GM18498 (cell line): ENCODE data around the gene ALK.

Experiments used
- ATAC-seq: cut with Tn5 transposase; IDR thresholded peaks from one replicate; pipeline ENCODE4 v1.9.1; 2021; ENCODE audit warnings: mild to moderate bottlenecking, moderate library complexity; ENCODE audit not compliant: unreplicated experiment

ALK gene

GRCh38 chr2:29557268-29557667 lies 364.1 kb downstream of the ALK start:
- ATAC-seq: no peak

GRCh38 chr2:29549069-29549380 lies 372.4 kb downstream of the ALK start:
- no peak for ATAC-seq

DNA sequence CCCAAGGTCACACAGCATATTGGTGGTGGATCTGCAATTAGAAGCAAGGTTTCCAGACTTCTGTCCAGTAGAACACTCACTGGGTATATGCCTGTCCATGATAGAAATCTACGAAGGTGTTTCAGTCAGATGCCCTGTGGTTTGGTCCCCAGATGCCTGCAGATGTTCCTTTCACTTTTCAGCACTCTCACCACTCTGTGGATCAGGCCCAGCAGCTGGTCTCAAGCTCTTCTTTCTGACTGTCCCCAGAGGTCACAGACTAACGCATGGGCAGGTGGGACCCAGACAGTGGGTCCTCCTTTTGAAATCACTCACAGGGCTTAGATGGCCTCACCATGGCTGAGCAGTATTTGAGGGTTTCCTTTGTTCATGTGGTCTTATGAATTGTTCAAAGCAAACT lies 376.5 kb downstream of the ALK start:
- ATAC-seq: no peak

GRCh38 chr2:29544031-29544430 lies 377.4 kb downstream of the ALK start:
- no peak for ATAC-seq

- no peak for ATAC-seq
Observed at GRCh38 chr2:29535188-29535587, 386.2 kb downstream of the ALK start.

DNA sequence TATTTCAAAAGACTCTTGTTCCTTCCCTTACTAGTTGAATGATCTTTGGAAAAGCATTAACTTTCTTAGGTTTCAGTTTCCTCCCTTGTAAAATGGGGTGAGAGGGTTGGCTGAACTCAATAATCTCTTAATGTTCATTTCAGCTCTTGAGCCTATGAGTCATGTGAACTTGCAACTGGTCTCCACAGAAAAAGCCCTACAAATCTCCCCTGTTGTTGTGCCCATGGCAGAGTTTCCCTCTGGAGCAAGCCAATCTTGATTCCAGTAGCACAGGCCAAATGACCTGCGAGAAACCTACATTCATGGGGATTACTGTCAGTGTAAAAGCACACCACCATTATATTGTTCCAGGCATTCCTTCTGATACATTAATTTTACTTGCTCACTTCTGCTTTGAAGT lies 388.9 kb downstream of the ALK start:
- ATAC-seq: no peak

- no peak for ATAC-seq
Observed at GRCh38 chr2:29531626-29532025, 389.8 kb downstream of the ALK start.

DNA sequence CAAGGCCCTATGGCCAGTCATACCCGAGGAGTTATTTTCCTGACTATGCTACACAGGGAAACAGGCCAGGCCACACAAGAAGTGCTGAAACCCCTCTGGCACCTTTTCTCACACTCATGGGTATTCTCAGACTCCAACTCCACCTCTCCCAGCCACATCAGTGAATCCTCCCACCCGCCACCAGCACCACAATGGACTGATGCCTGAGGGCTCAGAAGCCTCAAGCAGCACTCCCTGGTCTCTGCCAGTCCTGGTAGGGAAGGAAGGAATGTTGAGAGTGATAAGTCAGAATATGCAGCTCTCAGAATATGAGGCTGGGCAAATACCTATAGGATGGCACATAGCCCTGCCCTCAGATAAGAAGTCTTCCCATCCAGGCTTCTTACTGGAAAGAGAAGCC lies 391.1 kb downstream of the ALK start:
- no peak for ATAC-seq

DNA sequence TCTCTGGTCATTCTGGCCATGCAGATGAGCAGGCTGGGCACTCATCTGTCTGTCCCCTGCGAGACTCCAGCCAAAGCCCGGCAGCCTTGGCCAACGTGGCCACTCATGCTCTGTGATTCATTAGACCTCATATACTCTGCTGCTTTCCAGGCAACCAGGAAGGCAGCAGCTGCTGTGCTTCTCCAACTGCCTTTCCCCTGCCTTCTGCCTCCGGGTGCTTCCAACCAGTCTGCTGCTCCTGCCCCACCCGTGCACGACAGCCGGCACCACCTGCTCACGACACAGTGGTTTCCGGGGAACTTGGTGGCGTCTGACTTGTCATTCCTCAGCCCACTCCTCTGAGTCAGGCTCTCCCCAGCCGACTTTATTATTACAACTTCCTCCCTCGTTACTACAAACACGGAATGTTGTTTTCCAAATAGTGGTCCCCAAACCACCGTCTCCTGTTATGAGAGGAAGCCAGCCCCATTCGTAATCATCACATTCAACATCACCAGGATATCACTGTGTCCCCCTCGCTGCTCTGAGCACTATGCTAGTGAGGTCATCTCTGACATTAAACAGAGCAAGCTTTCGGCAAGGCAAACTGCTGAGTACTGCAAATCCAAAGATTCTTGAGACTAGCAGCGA lies 392.4 kb downstream of the ALK start:
- no peak for ATAC-seq

DNA sequence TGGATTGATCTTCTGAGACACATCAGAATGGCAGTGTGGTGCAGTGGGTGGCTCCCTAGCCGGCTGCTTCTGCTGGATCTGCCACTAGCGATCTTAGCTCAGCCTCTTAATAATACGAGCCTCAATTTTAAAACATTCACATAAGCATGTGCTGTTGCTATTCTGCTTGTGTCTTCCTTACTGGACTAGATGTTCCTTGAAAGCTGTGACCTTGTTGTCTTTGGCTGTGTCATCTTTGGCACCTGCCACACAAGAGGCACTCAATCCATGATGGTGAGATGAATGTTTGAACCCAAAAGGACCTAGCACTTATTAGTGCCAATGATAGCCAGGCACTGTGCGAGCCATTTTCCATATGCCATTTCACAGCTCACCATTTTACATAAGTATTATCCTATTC lies 393.0 kb downstream of the ALK start:
- no peak for ATAC-seq

DNA sequence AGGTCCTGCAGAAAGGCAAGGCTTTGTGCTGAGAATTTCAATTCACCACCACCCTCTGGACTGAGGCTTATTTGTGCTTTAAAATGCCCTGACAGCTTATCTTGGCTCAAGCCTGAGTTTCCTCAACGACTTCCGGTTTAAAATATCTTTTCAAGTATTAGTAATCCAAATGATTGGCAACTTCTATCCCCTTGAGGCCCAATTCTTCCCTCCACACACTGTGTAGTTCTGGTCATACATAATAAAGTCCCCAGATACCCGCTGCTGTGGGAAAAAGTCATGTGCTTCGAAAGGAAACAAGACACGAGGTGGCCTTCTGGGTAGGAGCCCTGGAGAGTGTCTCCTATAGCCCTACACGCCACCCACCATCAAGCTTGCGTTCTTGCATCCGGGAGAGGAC lies 393.4 kb downstream of the ALK start:
- no peak for ATAC-seq

GRCh38 chr2:29526587-29527586 lies 394.5 kb downstream of the ALK start:
- ATAC-seq: no peak

DNA sequence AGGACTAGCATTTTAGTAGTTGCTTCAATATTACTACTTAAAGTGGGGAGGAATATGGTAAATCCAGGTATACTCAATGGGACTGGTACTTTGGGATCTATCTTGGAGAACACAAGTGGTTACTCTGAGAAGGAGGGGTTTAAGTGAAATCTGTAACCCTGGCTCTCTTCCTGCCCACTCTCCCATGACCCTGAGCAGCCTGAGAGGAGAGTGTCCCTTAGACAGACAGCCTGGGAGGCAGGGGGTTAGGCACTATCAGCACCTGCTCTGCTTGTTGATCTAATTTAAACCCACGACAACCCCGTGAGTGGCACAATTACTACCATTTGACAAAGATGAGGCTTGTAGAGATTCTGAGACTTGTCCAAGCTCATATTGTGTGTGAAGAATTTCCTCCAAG lies 395.5 kb downstream of the ALK start:
- no peak for ATAC-seq

DNA sequence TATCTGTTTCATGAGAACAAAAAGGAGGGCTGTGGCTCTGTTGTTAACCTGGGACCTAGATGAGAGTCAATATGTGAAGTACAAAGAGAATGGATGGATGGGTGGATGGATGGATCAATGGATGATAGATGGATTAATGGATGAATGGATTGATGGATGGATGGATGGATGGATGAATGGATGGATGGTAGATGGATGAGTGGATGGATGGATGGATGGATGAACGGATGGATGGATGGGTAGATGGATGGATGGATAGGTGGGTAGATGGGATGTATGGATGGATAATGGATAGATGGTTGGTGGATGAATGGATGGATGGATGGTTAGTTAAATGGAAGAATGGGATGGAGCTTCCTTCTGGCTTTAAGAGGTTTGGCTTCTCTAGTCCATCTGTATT lies 396.7 kb downstream of the ALK start:
- no peak for ATAC-seq

GRCh38 chr2:29522951-29523669 lies 398.3 kb downstream of the ALK start:
- no peak for ATAC-seq

- no peak for ATAC-seq
Observed at GRCh38 chr2:29520001-29520400, 401.4 kb downstream of the ALK start.

GRCh38 chr2:29519338-29519925 lies 402.0 kb downstream of the ALK start:
- ATAC-seq: no peak

- no peak for ATAC-seq
Observed at GRCh38 chr2:29518646-29519337, 402.6 kb downstream of the ALK start.

DNA sequence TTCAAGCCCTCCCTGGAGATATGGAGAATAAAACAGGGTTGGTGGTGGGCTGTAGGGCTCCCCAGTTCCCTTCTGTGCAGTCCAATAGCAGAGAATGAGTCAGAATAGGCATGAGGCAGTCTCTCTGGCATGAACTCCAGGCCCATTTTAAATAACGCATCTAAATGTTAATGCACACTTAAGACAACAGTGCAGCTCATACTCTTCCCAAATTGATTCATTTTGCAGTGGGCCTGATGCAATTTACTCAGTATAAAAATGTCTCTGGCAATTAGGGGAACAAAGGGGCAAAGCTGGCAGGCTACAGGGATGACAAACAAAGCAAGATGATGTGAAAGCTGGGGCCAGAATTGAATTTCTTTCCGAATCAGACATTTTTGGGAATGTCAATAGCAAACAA lies 403.4 kb downstream of the ALK start:
- ATAC-seq: no peak

GRCh38 chr2:29517413-29517812 lies 404.0 kb downstream of the ALK start:
- ATAC-seq: no peak

- no peak for ATAC-seq
Observed at GRCh38 chr2:29516767-29517166, 404.6 kb downstream of the ALK start.
